ENCODE measurements around the gene GMDS. TPM values are rescaled to one million over a fixed set of nuclear protein-coding genes. Genes with fewer than 3 reads are reported as not detected.

The GMDS gene
- total RNA-seq, 1 experiment from 2014 or later: 27.6 TPM

DNA sequence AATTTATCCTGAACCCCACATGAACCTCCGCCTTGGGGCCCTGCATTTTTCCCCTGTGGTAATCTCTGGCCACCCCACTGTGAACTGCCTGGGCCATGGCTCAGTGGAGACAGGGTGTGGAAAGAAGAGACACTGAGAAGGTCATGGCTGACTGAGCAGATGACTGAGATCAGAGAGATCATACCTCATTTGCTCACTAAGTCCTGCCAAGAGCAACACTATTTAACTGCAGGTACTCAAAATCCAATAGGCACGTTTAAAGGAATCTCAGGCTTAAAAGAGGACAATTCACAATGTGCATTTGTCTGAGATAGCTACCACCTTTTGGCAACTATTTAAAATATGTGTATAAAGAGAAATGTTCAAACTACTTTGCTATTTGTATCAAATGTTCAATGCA lies 305.0 kb downstream of the GMDS start:
- Histone ChIP-seq H2BK15ac (ENCODE audit: low read depth, low read length) (no peak overlapping the region), H3K4ac (ENCODE audit: low read depth, low read length) (no peak overlapping the region), H4K5ac (ENCODE audit: insufficient read length, low read depth, low read length) (no peak overlapping the region), H2BK12ac (ENCODE audit: insufficient read length, low read depth, low read length) (no peak overlapping the region), H3T11ph (ENCODE audit: low read length) (no peak overlapping the region), H3K56ac (ENCODE audit: insufficient read length, low read depth, low read length) (no peak overlapping the region), H3K18ac (ENCODE audit: insufficient read length, low read depth, low read length) (no peak overlapping the region), H3K23ac (ENCODE audit: insufficient read length, low read depth, low read length) (no peak overlapping the region), H3K9ac (ENCODE audit: extremely low read depth, insufficient read length, low read length) (no peak overlapping the region), H3K27ac (ENCODE audit: insufficient read length, low read depth, low read length) (no peak overlapping the region), H4K20me1 (ENCODE audit: control insufficient read depth, insufficient read depth, insufficient read length) (no peaks in the 10 kb centered on the region), H3K4me1 (ENCODE audit: insufficient read depth, low read length) (no peaks in the 10 kb centered on the region), H3K4me2 (ENCODE audit: insufficient read depth, insufficient read length, low read length) (no peak overlapping the region), H3K27me3 (ENCODE audit: insufficient read depth, low read length) (no peaks in the 10 kb centered on the region), H3K79me2 (ENCODE audit: insufficient read depth, low read length) (no peaks in the 10 kb centered on the region), H4K8ac (replicated peaks; ENCODE audit: insufficient read length, low read depth, low read length) (no peak overlapping the region), H2BK120ac (ENCODE audit: low read depth, low read length, poor library complexity, severe bottlenecking) (no peak overlapping the region), H4K91ac (ENCODE audit: insufficient read length, low read depth, low read length) (no peak overlapping the region), H3K23me2 (ENCODE audit: insufficient read length, low read depth, low read length, poor library complexity, severe bottlenecking) (no peaks in the 10 kb centered on the region), H3K79me1 (ENCODE audit: insufficient read depth, low read depth, low read length, poor library complexity, severe bottlenecking) (no peaks in the 10 kb centered on the region), H2AFZ (ENCODE audit: low read length) (no peak overlapping the region), H3K9me3 (ENCODE audit: control insufficient read depth, low read depth, low read length) (no peaks in the 10 kb centered on the region), H2AK5ac (ENCODE audit: insufficient read length, low read length) (no peak overlapping the region), H2BK20ac (ENCODE audit: low read depth, low read length, poor library complexity, severe bottlenecking) (no peak overlapping the region), H2BK5ac (ENCODE audit: insufficient read length, low read length) (no peak overlapping the region), H3K14ac (ENCODE audit: insufficient read depth, low read length) (no peak overlapping the region)
- no peak for DNase-seq
- Mint-ChIP-seq H3K4me3 (no peak overlapping the region), H3K4me1 (peaks cover under 1 to 3% of the 10 kb centered on the region in 2 experiments; a peak in 3 of 4 replicates), H3K9me3 (no peaks in the 10 kb centered on the region), H3K27me3 (ENCODE audit: low read depth) (no peaks in the 10 kb centered on the region), H3K27ac (no peak overlapping the region), H3K36me3 (ENCODE audit: insufficient read depth in 1 of 3, low read depth in 3 of 3) (no peaks in the 10 kb centered on the region; a peak in 1 of 7 replicates)
- no CpG with 5 or more reads among the region's 2 CpGs for WGBS (ENCODE audit: extremely low coverage, insufficient read length, low lambda C conversion rate)
- TF ChIP-seq CTCF (conservative IDR thresholded peaks at IDR 0.05): no peak
